Tibial nerve (tissue), 3 donors: Measurements from ENCODE around the gene PCLO.

Experiments used
- CTCF ChIP-seq, 5 experiments: fragments of 200-600 bp in 3 of 5; fragments of 450-650 bp in 2 of 5; sonication (generic) in 3 of 5; IDR thresholded peaks; one replicate each; pipeline ENCODE4 v1.5.1; 2016 to 2019; ENCODE audit warnings: antibody characterized with exemption in 5 of 5, mild to moderate bottlenecking in 3 of 5, moderate library complexity in 2 of 5
- POLR2A ChIP-seq, 2 donors: fragments of 450-650 bp; IDR thresholded peaks; one replicate each; pipeline ENCODE4 v1.6.1; 2017; ENCODE audit warnings: antibody characterized with exemption in 2 of 2, mild to moderate bottlenecking in 2 of 2, moderate library complexity in 2 of 2

- no peak for TF ChIP-seq CTCF (IDR thresholded peaks at IDR 0.05)
- no peak for TF ChIP-seq POLR2A (IDR thresholded peaks at IDR 0.05)
Observed at GRCh38 chr7:82840061-82840460, 322.6 kb downstream of the PCLO start.
